Subcutaneous adipose tissue (tissue), 4 donors: ENCODE results near the gene OTOF. TPM values are rescaled to one million over a fixed set of nuclear protein-coding genes. Genes with fewer than 3 reads are reported as not detected.

Source experiments
- total RNA-seq, 4 donors: library from RNA; depleted of rRNA; stranded (reverse); fragments of >200 nt; gene quantifications; one replicate each; pipeline ENCODE4 v1.1.0, GENCODE V29; 2016
- TF ChIP-seq, protein P1 (sequence below): fragments of 450-650 bp; IDR thresholded peaks from one replicate; pipeline ENCODE4 v1.5.1; 2016; ENCODE audit warnings: low read depth, mild to moderate bottlenecking, control low read depth, antibody characterized with exemption, moderate library complexity

OTOF gene
- total RNA-seq, 4 donors from 2014 or later, result 0.16 to 0.44 (median 0.17) TPM; not detected in 1

DNA sequence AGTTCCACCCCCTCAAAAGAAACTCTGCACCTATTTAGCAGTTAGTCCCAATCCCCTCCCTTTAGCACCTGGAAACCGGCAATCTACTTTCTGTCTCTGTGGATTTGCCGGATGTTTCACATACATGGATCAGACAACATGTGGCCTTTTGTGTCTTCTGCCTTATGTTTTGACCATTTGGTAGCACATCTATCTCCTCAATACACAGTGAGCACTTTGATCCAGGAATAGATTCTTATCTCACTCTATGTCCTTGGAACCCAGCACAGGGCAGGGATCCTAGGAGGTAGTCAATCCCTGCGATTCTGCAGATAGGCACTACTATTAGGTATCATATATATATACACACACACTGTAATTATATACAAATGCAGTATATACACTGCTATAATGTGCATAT lies 3.8 kb upstream of the OTOF start:
- TF ChIP-seq, protein P1, sequence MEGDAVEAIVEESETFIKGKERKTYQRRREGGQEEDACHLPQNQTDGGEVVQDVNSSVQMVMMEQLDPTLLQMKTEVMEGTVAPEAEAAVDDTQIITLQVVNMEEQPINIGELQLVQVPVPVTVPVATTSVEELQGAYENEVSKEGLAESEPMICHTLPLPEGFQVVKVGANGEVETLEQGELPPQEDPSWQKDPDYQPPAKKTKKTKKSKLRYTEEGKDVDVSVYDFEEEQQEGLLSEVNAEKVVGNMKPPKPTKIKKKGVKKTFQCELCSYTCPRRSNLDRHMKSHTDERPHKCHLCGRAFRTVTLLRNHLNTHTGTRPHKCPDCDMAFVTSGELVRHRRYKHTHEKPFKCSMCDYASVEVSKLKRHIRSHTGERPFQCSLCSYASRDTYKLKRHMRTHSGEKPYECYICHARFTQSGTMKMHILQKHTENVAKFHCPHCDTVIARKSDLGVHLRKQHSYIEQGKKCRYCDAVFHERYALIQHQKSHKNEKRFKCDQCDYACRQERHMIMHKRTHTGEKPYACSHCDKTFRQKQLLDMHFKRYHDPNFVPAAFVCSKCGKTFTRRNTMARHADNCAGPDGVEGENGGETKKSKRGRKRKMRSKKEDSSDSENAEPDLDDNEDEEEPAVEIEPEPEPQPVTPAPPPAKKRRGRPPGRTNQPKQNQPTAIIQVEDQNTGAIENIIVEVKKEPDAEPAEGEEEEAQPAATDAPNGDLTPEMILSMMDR, result no peak

DNA sequence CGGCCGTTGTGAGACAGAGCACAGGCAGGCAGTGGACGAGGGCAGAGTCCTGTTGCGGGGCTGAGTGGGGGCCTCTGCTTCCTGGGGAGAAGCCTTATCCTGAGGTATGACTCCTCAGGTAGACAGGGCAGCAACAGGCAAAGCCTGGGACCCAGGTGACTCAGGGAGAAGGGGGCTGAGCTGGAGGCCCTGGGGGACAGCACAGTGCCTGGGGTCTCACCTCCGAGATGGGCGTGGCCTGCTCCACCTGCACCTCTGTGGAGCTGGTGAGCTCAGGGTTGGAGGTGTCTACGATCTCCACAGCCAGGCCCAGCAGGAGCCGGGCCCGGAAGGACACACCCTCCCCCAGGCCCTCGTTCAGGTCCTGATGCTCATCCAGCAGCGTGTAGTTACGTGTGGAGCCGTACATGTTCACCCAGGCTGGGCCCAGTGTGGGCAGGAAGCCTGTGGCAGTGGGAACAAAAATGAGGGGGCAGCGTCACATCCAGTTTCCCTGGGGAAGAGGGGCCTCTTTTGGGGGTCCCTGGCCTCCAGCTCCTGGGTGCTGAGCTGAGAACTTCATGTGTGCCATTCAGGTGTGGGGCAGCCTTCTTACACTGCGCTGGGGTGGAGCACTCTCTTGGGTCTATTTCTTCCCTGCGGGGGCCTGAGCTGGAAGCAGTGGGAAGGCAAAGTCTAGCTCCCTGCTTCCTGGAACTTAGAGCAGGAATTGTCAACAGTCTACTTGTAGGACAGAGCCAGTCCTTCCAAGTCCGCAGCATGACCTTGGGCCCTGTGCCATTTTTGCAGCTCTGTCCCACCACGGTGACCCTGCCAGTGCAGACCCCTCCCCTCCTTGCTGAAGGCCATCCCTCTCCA lies 2.9 kb upstream of the OTOF start:
- TF ChIP-seq, protein P1, result no peak

DNA sequence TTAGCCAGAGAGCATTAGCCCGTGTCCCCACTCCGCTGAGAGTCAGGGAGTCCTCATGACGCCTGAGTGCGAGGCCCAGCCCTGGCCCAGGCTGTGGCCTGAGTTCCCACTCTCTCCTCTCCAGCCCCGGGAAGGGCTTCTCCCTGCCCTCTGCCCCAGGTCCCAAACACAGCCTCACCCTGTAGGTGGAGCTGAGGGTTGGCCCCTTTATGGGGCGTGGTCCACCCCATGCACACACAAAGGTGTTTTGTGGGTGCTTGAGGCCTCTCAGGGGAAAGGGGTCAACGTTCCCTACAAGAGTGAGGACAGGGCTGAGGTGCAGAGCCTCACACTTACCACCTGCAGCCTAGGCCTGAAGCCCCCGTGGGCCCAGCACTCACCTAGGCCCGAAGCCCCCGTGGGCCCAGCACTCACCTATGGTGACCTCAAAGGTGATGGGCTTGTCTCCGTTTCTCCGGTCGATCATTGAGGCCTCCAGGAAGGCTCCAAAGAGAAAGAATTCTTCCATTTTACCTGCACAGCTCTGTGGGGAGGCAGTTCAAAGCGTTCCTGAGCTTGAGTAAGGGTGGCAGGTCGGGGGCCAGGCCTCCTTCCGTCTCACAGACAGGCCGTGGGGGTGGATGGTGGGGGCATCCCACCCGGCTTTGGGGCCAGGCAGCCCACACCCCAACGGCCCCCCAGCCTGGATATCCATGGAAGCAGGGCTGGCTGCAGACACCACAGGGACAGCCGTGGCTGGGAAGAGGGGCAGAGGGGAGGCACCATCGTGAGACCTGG lies 2.1 kb upstream of the OTOF start:
- TF ChIP-seq, protein P1, result no peak

DNA sequence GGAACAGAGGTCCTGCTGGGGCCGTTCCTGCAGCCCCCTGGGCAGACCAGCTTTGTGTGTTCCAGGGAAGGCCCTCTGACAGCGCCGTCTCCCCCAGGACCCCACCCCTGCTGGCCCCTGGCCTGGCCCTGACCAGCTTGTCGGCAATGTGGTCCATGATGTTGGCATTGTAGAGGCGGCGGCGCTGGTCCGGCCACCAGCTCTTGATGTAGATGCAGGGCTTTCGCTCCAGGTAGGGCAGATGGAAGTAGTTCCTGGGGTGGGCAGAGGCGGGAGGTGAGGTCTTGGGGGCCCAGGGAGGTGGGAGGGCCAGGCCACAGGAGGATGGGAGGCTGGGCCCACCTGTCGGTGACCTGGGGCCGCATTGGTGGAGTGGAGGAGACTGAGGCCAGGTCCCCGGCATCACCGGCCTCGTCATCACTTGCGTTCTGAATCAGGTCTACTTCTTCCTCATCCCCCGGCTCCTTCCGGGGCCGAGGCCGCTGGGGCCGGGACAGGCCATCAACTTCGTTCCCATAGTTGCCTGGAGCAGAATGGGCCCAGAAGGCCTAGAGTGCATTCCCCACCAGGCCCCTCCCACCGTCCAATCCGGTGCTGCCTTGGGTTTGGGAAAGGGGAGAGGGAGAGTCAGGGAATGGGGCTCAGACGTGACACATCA lies 1.3 kb upstream of the OTOF start:
- TF ChIP-seq, protein P1, result no peak

DNA sequence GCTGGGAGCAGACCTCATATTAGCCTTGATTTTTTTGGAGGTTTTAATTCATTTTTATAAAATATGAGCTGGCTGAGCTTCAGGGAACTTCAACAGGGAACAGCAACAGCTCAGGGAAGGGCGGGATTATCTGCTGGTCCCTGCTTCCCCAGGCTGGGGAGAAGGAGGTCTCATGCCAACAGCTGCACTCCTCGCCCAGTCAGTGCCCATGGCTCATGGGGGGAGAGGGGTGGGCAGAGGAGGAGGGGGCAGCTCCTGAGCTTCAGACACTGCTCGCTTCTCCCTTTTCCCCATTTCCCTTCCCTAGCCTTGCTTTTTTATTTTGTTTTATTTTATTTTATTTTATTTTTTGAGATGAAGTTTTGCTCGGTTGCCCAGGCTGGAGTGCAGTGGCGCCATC lies 442 bp upstream of the OTOF start:
- TF ChIP-seq, protein P1, result no peak

DNA sequence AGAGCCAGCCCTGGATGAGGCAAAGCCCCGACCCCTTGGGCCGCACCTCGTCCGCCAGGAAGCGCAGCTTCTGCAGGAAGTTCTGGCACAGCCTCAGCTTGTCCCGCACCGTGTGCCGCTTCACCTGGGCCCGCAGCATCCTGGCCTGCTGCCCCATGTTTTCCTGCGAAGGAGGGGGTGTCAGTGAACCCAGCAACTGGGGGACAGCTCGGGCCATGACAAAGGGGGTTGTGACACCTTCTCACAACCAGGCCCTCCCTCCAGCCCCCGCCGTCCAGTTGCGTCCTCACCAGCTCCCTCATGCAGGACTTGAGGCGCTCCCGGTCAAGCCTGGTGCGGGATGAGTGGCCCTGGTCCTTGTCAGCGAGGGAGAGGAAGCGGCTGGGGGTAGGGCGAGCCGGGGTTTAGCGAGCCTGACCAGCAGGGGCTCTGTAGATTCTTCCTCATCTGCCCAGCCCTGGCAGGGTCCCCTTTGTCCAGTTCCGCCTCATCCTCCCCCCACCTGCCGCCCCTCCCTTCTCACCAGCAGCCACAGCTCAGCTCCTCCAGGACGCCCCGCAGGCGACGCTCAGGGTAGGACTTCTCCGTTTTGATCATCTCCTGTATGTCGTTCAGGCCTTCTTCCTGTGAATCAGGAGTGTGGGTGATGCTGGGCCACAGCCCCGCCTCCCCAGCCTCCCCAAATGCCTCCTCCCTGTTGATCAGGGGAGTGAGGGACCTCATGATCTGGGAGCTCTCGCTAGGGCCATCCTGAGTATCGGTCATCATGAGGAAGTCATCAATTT lies 606 bp downstream of the OTOF start:
- TF ChIP-seq, protein P1, result no peak
